Urinary bladder (tissue), 4 donors: Measurements from ENCODE around the gene SLC6A6. TPM values are rescaled to one million over a fixed set of nuclear protein-coding genes. Genes with fewer than 3 reads are reported as not detected.

ENCODE experiments used
- DNase-seq: peaks from one replicate; pipeline ENCODE4 v3.0.0-alpha.2; 2015; ENCODE audit errors: extremely low spot score
- H3K27ac ChIP-seq: one replicate; pipeline ENCODE4 v1.5.1; 2013; ENCODE audit warnings: low read depth, mild to moderate bottlenecking, moderate library complexity
- H3K36me3 ChIP-seq: one replicate; pipeline ENCODE4 v1.6.1; 2013; ENCODE audit warnings: mild to moderate bottlenecking, moderate library complexity; ENCODE audit not compliant: insufficient read depth
- H3K4me1 ChIP-seq: one replicate; pipeline ENCODE4 v1.6.1; 2013; ENCODE audit warnings: mild to moderate bottlenecking, moderate library complexity; ENCODE audit not compliant: insufficient read depth
- H3K4me3 ChIP-seq: one replicate; pipeline ENCODE4 v1.5.1; 2013; ENCODE audit warnings: low read depth, low read length
- WGBS: extraction: QIAGEN DNeasy Blood & Tissue Kit; methylation state at CpG from one replicate; pipeline ENCODE4 v1.1.7; 2013; 5-methylcytosine and 5-hydroxymethylcytosine counted together
- polyA plus RNA-seq: library from polyadenylated mRNA; stranded (reverse); fragments of 200-250 nt; gene quantifications from one replicate; pipeline ENCODE4 v1.2.3, GENCODE V29; 2013
- total RNA-seq: library from RNA; depleted of rRNA; stranded (reverse); fragments of >200 nt; gene quantifications from one replicate; pipeline ENCODE4 v1.2.3, GENCODE V29; 2014
- donor health status: healthy with polysubstance abuse.
- donor health status: healthy.

The SLC6A6 gene
- total and polyA plus RNA-seq, 2 donors = 8.0 to 9.2 TPM

DNA sequence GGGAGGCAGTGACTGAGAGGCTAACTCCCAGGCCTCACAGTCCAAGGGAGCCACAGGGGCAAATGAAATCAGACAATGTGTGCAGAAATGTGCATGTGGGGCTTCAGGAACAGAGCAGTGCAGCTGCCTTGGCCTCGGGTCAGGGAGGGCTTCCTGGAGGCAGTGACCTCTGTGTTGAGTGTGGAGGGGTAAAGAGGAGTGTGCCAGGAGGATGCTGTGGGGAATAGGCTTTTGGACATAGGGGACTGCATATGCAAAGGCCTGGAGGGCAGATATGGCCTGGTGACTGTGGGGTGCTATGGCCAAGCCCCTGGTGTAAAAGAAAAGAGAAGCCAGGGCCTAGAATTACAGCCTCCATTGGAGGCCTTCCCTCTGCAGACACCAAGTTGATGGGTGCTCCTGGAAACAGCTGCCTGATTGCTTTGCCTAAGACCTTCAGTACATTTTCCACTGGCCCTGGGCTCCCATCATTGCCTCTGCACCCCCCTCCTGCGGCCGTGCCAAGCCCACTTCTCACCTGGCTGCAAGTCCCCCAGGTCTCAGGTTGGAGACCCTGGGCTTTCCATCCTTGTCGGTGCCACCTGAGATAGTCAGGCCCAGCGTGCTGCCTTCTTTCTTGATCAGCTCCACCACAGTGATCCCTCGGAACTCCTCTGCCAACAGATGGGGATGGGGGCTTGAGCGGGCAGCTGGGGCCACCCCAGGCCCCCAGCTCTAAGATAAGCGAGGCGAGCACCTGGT is 122.7 kb downstream of the SLC6A6 start:
- Histone ChIP-seq H3K27ac (no peak overlapping the region), H3K36me3 (no peaks in the 10 kb centered on the region), H3K4me1 (no peaks in the 10 kb centered on the region), H3K4me3 (no peak overlapping the region)
- DNase-seq = no peak
- WGBS = 91% methylated on average over 9 of the region's 9 CpGs

DNA sequence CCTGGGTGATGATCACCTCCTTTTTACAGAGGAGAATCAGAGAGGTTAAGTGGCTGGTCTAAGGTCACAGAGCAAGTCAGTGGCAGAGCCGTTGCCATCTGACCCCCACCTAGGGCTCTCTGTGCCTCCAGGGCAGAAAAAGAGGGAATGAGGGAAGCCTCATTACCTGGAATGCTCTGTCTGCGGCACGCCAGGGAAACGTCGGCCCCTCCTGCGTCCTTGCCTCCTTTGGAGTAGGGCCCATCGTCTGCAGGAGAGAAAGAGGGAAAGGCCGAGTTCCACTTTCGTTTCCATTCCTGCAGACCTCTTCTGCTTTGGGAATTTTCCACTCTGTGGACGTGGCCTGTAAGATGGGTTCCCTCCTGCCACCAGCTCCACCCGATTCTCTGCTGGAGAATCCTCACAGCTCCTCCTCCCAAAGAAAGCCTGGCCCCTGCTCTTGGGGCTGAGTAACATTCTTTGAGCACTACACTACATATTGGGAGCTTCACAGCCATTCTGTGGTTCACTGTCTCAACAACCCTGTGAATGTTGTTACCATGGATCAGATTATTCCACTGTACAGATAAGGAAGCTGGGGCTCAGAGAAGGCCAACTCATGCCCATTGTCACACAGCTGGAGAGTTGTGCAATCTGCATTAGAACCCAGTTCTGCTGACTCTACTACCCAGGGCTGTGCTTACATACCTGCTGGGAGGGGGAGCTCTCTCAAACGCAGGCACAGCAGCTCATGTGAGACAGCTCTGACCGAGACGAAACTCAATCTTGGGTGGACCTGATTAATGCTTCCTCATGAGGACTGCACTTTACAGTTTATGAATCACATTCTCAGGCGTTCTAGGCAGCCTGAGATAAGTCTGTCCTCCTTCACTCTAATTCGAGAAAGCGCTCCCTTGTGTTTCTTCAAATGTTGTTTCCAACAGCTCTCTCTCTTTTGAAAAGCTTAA is 123.6 kb downstream of the SLC6A6 start:
- no peak overlapping the region for H3K27ac ChIP-seq
- H3K4me1 ChIP-seq = no peaks in the 10 kb centered on the region
- no peak overlapping the region for H3K4me3 ChIP-seq
- no peak for DNase-seq
- 42% methylated on average over 17 of the region's 17 CpGs for WGBS
- H3K36me3 ChIP-seq = no peaks in the 10 kb centered on the region

GRCh38 chr3:14528081-14528480 is 125.7 kb downstream of the SLC6A6 start:
- DNase-seq = no peak
- no peak overlapping the region for H3K4me3 ChIP-seq

DNA sequence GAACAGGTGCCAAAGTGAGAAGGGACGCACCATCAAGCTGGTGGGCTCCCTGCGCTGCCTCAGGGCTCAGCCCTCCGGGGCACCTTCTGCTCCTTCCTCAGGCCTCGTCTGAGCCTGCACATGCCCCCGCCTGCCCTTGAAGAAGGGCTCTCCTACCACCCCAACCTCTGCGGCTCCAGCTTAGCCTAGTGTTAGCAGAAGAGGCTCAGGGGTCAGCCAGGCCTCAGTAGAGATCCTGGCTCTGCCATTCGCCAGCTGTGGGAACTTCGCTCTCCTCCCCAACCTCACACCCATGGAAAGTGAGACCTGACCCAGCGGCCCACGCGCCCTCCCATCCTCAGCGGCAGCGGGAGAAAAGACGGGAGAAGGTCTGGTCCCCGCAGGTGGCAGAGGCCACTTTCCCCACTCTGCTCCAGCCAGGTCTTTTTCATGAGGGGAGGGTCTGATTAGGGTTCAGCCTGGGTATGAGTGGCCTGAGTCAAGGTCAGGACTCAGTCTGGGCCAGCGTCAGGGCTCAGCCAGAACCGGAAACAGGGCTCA is 129.5 kb downstream of the SLC6A6 start:
- Histone ChIP-seq H3K27ac (no peak overlapping the region), H3K4me3 (no peak overlapping the region), H3K36me3 (no peaks in the 10 kb centered on the region), H3K4me1 (no peaks in the 10 kb centered on the region)
- DNase-seq = no peak
- WGBS = 92% methylated on average over 17 of the region's 17 CpGs

More at GRCh38 chr3:14528081-14528480, 125.7 kb downstream of the SLC6A6 start:
- Histone ChIP-seq H3K27ac (no peak overlapping the region), H3K4me1 (no peaks in the 10 kb centered on the region), H3K36me3 (no peaks in the 10 kb centered on the region)
- WGBS = 72% methylated on average over 3 of the region's 3 CpGs

- WGBS = 38% methylated on average over 20 of the region's 20 CpGs
- Histone ChIP-seq H3K27ac (no peak overlapping the region), H3K4me3 (no peak overlapping the region), H3K36me3 (no peaks in the 10 kb centered on the region), H3K4me1 (no peaks in the 10 kb centered on the region)
- DNase-seq = no peak
These were observed 130.5 kb downstream of the SLC6A6 start for GRCh38 chr3:14532691-14533456.

DNA sequence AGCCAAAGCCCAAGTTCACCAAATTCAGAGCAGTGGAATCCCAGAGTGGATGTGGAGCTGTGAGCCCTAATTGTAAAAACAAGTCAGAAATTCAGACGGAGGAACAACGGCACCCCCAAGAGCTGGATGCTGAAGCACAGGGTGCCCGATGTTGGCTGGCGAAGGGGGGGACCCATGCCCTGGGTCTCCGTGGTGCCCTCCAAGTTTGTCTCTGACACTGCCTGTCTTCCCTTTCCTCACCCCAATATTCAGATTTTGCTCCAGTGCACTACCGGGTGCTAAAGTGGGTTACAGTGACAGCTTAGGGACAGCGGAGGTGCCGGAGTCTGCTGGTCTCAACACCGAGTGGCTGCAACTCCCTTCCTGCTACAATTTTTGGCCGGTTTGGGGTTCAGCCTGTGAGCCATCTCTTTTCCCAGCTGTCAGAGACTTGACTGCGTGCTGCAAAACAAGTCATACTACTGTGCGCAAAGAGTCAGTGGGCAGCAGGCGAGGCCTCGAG is 131.1 kb downstream of the SLC6A6 start:
- H3K36me3 ChIP-seq = no peaks in the 10 kb centered on the region
- H3K27ac ChIP-seq = no peak overlapping the region
- no peaks in the 10 kb centered on the region for H3K4me1 ChIP-seq
- no peak overlapping the region for H3K4me3 ChIP-seq
- no peak for DNase-seq
- 66% methylated on average over 14 of the region's 14 CpGs for WGBS

DNA sequence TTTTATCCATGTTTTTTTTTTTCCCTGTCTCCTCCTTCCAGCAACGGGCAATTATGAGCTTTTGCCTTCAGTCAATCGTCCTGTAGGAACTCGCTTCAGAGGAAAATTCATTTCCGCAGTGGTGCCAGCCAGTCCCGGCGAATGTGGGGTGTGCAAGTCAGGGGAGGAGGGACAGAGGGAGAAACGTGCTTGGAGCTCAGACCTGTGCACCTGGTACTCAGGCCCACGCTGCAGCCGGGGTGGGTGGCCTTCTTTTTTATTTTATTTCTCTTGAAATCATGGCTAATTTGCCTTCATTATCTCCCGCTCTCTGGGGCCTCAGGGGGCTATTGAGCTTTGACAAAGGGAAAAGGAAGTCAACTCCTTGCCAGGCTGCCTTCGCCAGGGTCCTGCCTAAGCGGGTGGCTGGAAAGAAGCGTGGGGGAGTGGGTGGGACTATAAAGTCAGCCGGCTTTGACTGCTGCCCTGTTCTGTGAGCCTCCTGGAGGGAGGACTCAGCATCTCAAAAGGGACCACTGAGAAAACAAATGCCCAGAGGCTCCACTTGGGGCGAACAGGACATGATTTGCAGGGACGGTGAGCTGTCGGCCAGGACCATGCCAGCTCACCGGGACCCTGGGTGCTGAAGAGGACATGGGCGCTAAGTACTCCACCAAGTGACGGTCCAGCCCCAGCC is 132.2 kb downstream of the SLC6A6 start:
- Histone ChIP-seq H3K36me3 (no peaks in the 10 kb centered on the region), H3K27ac (no peak overlapping the region), H3K4me3 (no peak overlapping the region), H3K4me1 (no peaks in the 10 kb centered on the region)
- 53% methylated on average over 20 of the region's 20 CpGs for WGBS
- no peak for DNase-seq

DNA sequence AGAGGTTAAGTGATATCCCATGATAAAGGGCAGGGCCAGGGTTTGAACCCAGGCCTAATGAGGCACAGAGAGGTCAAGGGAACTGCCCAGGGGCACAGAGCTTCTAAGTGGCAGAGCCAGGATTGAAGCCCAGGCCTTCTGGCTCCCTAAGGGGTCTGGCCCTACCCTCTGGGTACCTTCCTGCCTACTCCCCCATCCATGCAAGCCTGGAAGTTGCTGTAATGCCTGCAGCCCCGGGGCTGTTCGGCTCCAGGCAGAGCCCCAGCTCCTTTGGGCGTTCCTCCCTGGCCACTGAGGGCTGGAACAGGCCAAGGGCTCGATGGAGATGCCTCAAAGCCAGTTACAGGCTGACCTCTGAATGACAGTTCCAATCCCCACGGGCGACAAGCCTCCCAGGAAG is 133.2 kb downstream of the SLC6A6 start:
- Histone ChIP-seq H3K36me3 (no peaks in the 10 kb centered on the region), H3K4me1 (no peaks in the 10 kb centered on the region), H3K27ac (no peak overlapping the region), H3K4me3 (no peak overlapping the region)
- no peak for DNase-seq
- 79% methylated on average over 6 of the region's 6 CpGs for WGBS

DNA sequence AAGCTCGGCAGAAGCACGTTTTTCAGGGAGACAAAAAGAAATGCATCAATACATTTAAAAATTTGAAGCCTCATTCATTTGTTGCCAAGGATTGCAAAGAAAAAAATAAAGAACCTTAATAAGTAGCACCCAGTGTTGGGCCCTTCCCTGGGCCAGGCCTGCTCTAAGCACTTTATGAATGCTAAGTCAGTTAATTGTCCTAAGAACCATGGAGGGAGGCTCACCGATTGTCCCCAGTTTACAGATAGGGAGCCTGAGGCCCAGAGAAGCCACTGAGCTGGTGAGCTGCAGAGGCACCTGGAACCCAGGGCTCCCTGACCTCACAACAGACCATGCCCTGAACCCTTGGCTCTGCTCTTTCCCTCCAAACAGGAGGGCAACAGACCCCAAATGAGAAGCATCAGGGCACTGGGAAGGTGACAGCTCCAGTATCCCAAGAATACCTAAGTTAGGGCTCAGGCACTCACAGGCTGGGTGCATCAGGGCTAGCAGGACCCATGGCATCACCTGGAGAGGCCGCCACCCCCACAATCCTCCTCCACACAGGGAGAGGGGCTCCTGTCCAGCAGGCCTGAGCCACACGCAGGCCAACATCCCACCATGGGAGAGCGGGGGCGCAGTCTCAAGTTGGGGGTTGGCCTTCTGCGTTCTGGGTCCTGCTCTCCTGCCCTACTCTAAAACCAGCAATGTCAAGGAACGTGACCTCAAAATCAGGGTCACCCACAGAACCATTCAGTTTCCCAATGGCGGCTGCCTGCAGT is 133.8 kb downstream of the SLC6A6 start:
- DNase-seq = no peak
- H3K4me3 ChIP-seq = no peak overlapping the region
- no peaks in the 10 kb centered on the region for H3K36me3 ChIP-seq
- no peaks in the 10 kb centered on the region for H3K4me1 ChIP-seq
- H3K27ac ChIP-seq = no peak overlapping the region
- 91% methylated on average over 10 of the region's 10 CpGs for WGBS

- no peaks in the 10 kb centered on the region for H3K36me3 ChIP-seq
- WGBS = 89% methylated on average over 12 of the region's 12 CpGs
- H3K4me1 ChIP-seq = no peaks in the 10 kb centered on the region
- H3K4me3 ChIP-seq = no peak overlapping the region
- no peak for DNase-seq
- H3K27ac ChIP-seq = no peak overlapping the region
These were observed 134.6 kb downstream of the SLC6A6 start for GRCh38 chr3:14536837-14537589.

DNA sequence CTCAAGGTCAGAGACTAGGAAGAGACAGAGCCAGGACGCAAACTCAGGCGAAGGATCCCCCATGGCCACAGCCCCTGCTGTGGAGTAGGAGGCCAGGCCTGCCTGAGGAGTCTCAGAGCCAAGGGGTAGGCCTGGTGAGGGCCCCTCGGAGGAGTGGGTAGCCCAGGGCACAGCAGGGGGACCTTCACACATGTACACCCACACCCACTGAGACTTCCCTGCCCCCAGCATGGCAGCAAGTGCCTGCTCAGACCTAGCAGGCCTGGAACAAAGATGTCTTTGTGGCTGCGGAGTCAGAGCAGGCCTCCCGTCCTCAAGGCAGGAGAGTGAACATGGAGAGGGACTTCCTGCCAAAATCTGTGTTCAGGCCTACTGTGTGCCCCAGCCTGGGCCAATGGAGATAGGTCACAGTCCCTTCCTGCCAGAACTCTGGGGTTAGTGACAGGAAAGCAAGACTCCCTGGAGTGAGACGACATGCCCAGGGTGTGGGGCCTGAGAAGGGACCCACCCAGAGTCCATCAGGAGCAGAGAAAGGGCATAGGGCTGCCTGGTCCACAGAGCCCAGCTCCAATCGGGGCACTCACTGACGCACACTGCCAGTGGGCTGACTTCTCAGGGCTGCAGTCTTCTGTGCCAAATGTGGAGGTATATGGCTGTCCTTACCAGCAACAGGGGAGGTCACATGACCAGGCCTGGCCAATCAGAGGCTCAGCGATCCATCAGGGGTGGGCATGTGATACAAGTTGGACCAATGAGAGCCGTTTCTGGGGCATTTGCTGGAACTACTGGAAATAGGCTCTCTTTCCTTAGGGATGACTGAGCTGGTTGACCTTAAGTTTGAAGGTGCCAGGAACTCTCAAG is 135.4 kb downstream of the SLC6A6 start:
- 92% methylated on average over 10 of the region's 10 CpGs for WGBS
- no peak for DNase-seq
- H3K4me1 ChIP-seq = no peaks in the 10 kb centered on the region

More for the DNA sequence above, 135.4 kb downstream of the SLC6A6 start:
- H3K27ac ChIP-seq = no peak overlapping the region
- H3K36me3 ChIP-seq = no peaks in the 10 kb centered on the region
- no peak overlapping the region for H3K4me3 ChIP-seq
